Measurements from ENCODE around the gene ATM. TPM values are rescaled to one million over a fixed set of nuclear protein-coding genes. Genes with fewer than 3 reads are reported as not detected.

Gene ATM
- total RNA-seq, 1 donor from 2014 or later: 68.9 TPM

- Histone ChIP-seq H3K4me1 (ENCODE audit: control insufficient read depth in 3 of 3, insufficient read depth in 3 of 3, low read length in 3 of 3) (no peaks in the 10 kb centered on the region), H3K4me3 (ENCODE audit: low read length in 3 of 3) (no peak overlapping the region), H3K27me3 (ENCODE audit: control insufficient read depth in 3 of 3, insufficient read depth in 3 of 3, low read length in 3 of 3) (no peaks in the 10 kb centered on the region), H3K9me3 (ENCODE audit: control insufficient read depth in 3 of 3, low read length in 3 of 3) (no peaks in the 10 kb centered on the region), H3K36me3 (ENCODE audit: control insufficient read depth in 3 of 3, insufficient read depth in 3 of 3, low read length in 3 of 3) (peaks cover 3 to 28% (median 18%) of the 10 kb centered on the region in 3 donors), H3K9ac (ENCODE audit: low read depth in 1 of 3, low read length in 3 of 3) (no peak overlapping the region), H3K27ac (ENCODE audit: low read depth, low read length) (no peak overlapping the region)
Measured at GRCh38 chr11:108235192-108235591, 12.3 kb downstream of the ATM start.

- Histone ChIP-seq H3K36me3 (ENCODE audit: control insufficient read depth in 3 of 3, insufficient read depth in 3 of 3, low read length in 3 of 3) (peaks cover 5 to 28% (median 17%) of the 10 kb centered on the region in 3 donors), H3K27ac (ENCODE audit: low read depth, low read length) (no peak overlapping the region)
Measured at GRCh38 chr11:108235633-108236032, 12.8 kb downstream of the ATM start.

GRCh38 chr11:108237058-108237481 is 14.2 kb downstream of the ATM start:
- Histone ChIP-seq H3K36me3 (ENCODE audit: control insufficient read depth in 3 of 3, insufficient read depth in 3 of 3, low read length in 3 of 3) (peaks cover 5 to 22% (median 10%) of the 10 kb centered on the region in 3 donors), H3K27ac (ENCODE audit: low read depth, low read length) (no peak overlapping the region), H3K9ac (ENCODE audit: low read depth in 1 of 3, low read length in 3 of 3) (no peak overlapping the region), H3K4me1 (ENCODE audit: control insufficient read depth in 3 of 3, insufficient read depth in 3 of 3, low read length in 3 of 3) (no peaks in the 10 kb centered on the region), H3K4me3 (ENCODE audit: low read length in 3 of 3) (no peak overlapping the region), H3K27me3 (ENCODE audit: control insufficient read depth in 3 of 3, insufficient read depth in 3 of 3, low read length in 3 of 3) (no peaks in the 10 kb centered on the region), H3K9me3 (ENCODE audit: control insufficient read depth in 3 of 3, low read length in 3 of 3) (no peaks in the 10 kb centered on the region)

More at GRCh38 chr11:108235633-108236032, 12.8 kb downstream of the ATM start:
- Histone ChIP-seq H3K9ac (ENCODE audit: low read depth in 1 of 3, low read length in 3 of 3) (no peak overlapping the region), H3K27me3 (ENCODE audit: control insufficient read depth in 3 of 3, insufficient read depth in 3 of 3, low read length in 3 of 3) (no peaks in the 10 kb centered on the region), H3K4me1 (ENCODE audit: control insufficient read depth in 3 of 3, insufficient read depth in 3 of 3, low read length in 3 of 3) (no peaks in the 10 kb centered on the region), H3K9me3 (ENCODE audit: control insufficient read depth in 3 of 3, low read length in 3 of 3) (no peaks in the 10 kb centered on the region), H3K4me3 (ENCODE audit: low read length in 3 of 3) (no peak overlapping the region)

- peaks cover 5 to 21% (median 10%) of the 10 kb centered on the region in 3 donors for H3K36me3 ChIP-seq (ENCODE audit: control insufficient read depth in 3 of 3, insufficient read depth in 3 of 3, low read length in 3 of 3)
- no peaks in the 10 kb centered on the region for H3K4me1 ChIP-seq (ENCODE audit: control insufficient read depth in 3 of 3, insufficient read depth in 3 of 3, low read length in 3 of 3)
- H3K27me3 ChIP-seq (ENCODE audit: control insufficient read depth in 3 of 3, insufficient read depth in 3 of 3, low read length in 3 of 3): no peaks in the 10 kb centered on the region
- no peak overlapping the region for H3K4me3 ChIP-seq (ENCODE audit: low read length in 3 of 3)
- no peaks in the 10 kb centered on the region for H3K9me3 ChIP-seq (ENCODE audit: control insufficient read depth in 3 of 3, low read length in 3 of 3)
- H3K9ac ChIP-seq (ENCODE audit: low read depth in 1 of 3, low read length in 3 of 3): no peak overlapping the region
- no peak overlapping the region for H3K27ac ChIP-seq (ENCODE audit: low read depth, low read length)
Measured at GRCh38 chr11:108239076-108239475, 16.2 kb downstream of the ATM start.

- no peaks in the 10 kb centered on the region for H3K4me1 ChIP-seq (ENCODE audit: control insufficient read depth in 3 of 3, insufficient read depth in 3 of 3, low read length in 3 of 3)
- no peaks in the 10 kb centered on the region for H3K27me3 ChIP-seq (ENCODE audit: control insufficient read depth in 3 of 3, insufficient read depth in 3 of 3, low read length in 3 of 3)
- peaks cover 5 to 12% (median 7%) of the 10 kb centered on the region in 3 donors for H3K36me3 ChIP-seq (ENCODE audit: control insufficient read depth in 3 of 3, insufficient read depth in 3 of 3, low read length in 3 of 3)
- H3K9me3 ChIP-seq (ENCODE audit: control insufficient read depth in 3 of 3, low read length in 3 of 3): no peaks in the 10 kb centered on the region
- no peak overlapping the region for H3K4me3 ChIP-seq (ENCODE audit: low read length in 3 of 3)
- H3K9ac ChIP-seq (ENCODE audit: low read depth in 1 of 3, low read length in 3 of 3): no peak overlapping the region
- H3K27ac ChIP-seq (ENCODE audit: low read depth, low read length): no peak overlapping the region
Measured at GRCh38 chr11:108241330-108242037, 18.6 kb downstream of the ATM start.

- Histone ChIP-seq H3K27me3 (ENCODE audit: control insufficient read depth in 3 of 3, insufficient read depth in 3 of 3, low read length in 3 of 3) (no peaks in the 10 kb centered on the region), H3K36me3 (ENCODE audit: control insufficient read depth in 3 of 3, insufficient read depth in 3 of 3, low read length in 3 of 3) (peaks cover 3 to 7% (median 7%) of the 10 kb centered on the region in 3 donors), H3K4me3 (ENCODE audit: low read length in 3 of 3) (no peak overlapping the region), H3K9me3 (ENCODE audit: control insufficient read depth in 3 of 3, low read length in 3 of 3) (no peaks in the 10 kb centered on the region), H3K4me1 (ENCODE audit: control insufficient read depth in 3 of 3, insufficient read depth in 3 of 3, low read length in 3 of 3) (no peaks in the 10 kb centered on the region), H3K27ac (ENCODE audit: low read depth, low read length) (no peak overlapping the region), H3K9ac (ENCODE audit: low read depth in 1 of 3, low read length in 3 of 3) (no peak overlapping the region)
Measured at GRCh38 chr11:108242422-108242821, 19.6 kb downstream of the ATM start.

- no peak overlapping the region for H3K9ac ChIP-seq (ENCODE audit: low read depth in 1 of 3, low read length in 3 of 3)
- H3K27me3 ChIP-seq (ENCODE audit: control insufficient read depth in 3 of 3, insufficient read depth in 3 of 3, low read length in 3 of 3): no peaks in the 10 kb centered on the region
- H3K9me3 ChIP-seq (ENCODE audit: control insufficient read depth in 3 of 3, low read length in 3 of 3): no peaks in the 10 kb centered on the region
- no peak overlapping the region for H3K4me3 ChIP-seq (ENCODE audit: low read length in 3 of 3)
- peaks cover 6 to 12% (median 11%) of the 10 kb centered on the region in 3 donors for H3K36me3 ChIP-seq (ENCODE audit: control insufficient read depth in 3 of 3, insufficient read depth in 3 of 3, low read length in 3 of 3)
- H3K4me1 ChIP-seq (ENCODE audit: control insufficient read depth in 3 of 3, insufficient read depth in 3 of 3, low read length in 3 of 3): no peaks in the 10 kb centered on the region
- H3K27ac ChIP-seq (ENCODE audit: low read depth, low read length): no peak overlapping the region
Measured at GRCh38 chr11:108246308-108246707, 23.4 kb downstream of the ATM start.

- Histone ChIP-seq H3K9me3 (ENCODE audit: control insufficient read depth in 3 of 3, low read length in 3 of 3) (no peaks in the 10 kb centered on the region), H3K4me1 (ENCODE audit: control insufficient read depth in 3 of 3, insufficient read depth in 3 of 3, low read length in 3 of 3) (no peaks in the 10 kb centered on the region), H3K36me3 (ENCODE audit: control insufficient read depth in 3 of 3, insufficient read depth in 3 of 3, low read length in 3 of 3) (peaks cover 6 to 16% (median 11%) of the 10 kb centered on the region in 3 donors), H3K4me3 (ENCODE audit: low read length in 3 of 3) (no peak overlapping the region), H3K27ac (ENCODE audit: low read depth, low read length) (no peak overlapping the region), H3K9ac (ENCODE audit: low read depth in 1 of 3, low read length in 3 of 3) (no peak overlapping the region), H3K27me3 (ENCODE audit: control insufficient read depth in 3 of 3, insufficient read depth in 3 of 3, low read length in 3 of 3) (no peaks in the 10 kb centered on the region)
Measured at GRCh38 chr11:108246885-108247284, 24.0 kb downstream of the ATM start.

- Histone ChIP-seq H3K9me3 (ENCODE audit: control insufficient read depth in 3 of 3, low read length in 3 of 3) (no peaks in the 10 kb centered on the region), H3K27ac (ENCODE audit: low read depth, low read length) (no peak overlapping the region), H3K4me3 (ENCODE audit: low read length in 3 of 3) (no peak overlapping the region), H3K27me3 (ENCODE audit: control insufficient read depth in 3 of 3, insufficient read depth in 3 of 3, low read length in 3 of 3) (no peaks in the 10 kb centered on the region), H3K9ac (ENCODE audit: low read depth in 1 of 3, low read length in 3 of 3) (no peak overlapping the region), H3K4me1 (ENCODE audit: control insufficient read depth in 3 of 3, insufficient read depth in 3 of 3, low read length in 3 of 3) (no peaks in the 10 kb centered on the region), H3K36me3 (ENCODE audit: control insufficient read depth in 3 of 3, insufficient read depth in 3 of 3, low read length in 3 of 3) (peaks cover 9 to 40% (median 35%) of the 10 kb centered on the region in 3 donors)
Measured at GRCh38 chr11:108253176-108253575, 30.3 kb downstream of the ATM start.

- Histone ChIP-seq H3K4me1 (ENCODE audit: control insufficient read depth in 3 of 3, insufficient read depth in 3 of 3, low read length in 3 of 3) (no peaks in the 10 kb centered on the region), H3K27ac (ENCODE audit: low read depth, low read length) (no peak overlapping the region), H3K9me3 (ENCODE audit: control insufficient read depth in 3 of 3, low read length in 3 of 3) (no peaks in the 10 kb centered on the region), H3K36me3 (ENCODE audit: control insufficient read depth in 3 of 3, insufficient read depth in 3 of 3, low read length in 3 of 3) (peaks cover 5 to 32% (median 19%) of the 10 kb centered on the region in 3 donors), H3K9ac (ENCODE audit: low read depth in 1 of 3, low read length in 3 of 3) (no peak overlapping the region), H3K27me3 (ENCODE audit: control insufficient read depth in 3 of 3, insufficient read depth in 3 of 3, low read length in 3 of 3) (no peaks in the 10 kb centered on the region), H3K4me3 (ENCODE audit: low read length in 3 of 3) (no peak overlapping the region)
Measured at GRCh38 chr11:108269583-108269982, 46.7 kb downstream of the ATM start.
